HepG2 (cell line): ENCODE results near the gene USB1. TPM values are rescaled to one million over a fixed set of nuclear protein-coding genes. Genes with fewer than 3 reads are reported as not detected.

Experiments used
- HDAC2 ChIP-seq: sonication (generic); formaldehyde crosslinking; IDR thresholded peaks from 2 replicates; pipeline ENCODE4 v1.4.0; 2020; ENCODE audit warnings: missing genetic modification reagents
- KDM5B ChIP-seq: sonication (generic); formaldehyde crosslinking; IDR thresholded peaks from 2 replicates; pipeline ENCODE4 v1.4.0; 2020; ENCODE audit warnings: missing genetic modification reagents, mild to moderate bottlenecking, borderline replicate concordance
- KIAA2018 ChIP-seq: sonication (generic); formaldehyde crosslinking; IDR thresholded peaks from 2 replicates; pipeline ENCODE4 v1.5.0; 2020; ENCODE audit warnings: mild to moderate bottlenecking, missing genetic modification reagents, borderline replicate concordance
- SPEN ChIP-seq: sonication (generic); formaldehyde crosslinking; IDR thresholded peaks from 2 replicates; pipeline ENCODE4 v1.5.1; 2020; ENCODE audit warnings: low read depth, mild to moderate bottlenecking, missing genetic modification reagents
- SRSF1 ChIP-seq: fragments of 200-400 bp; formaldehyde crosslinking; optimal IDR thresholded peaks from 2 replicates; pipeline ENCODE3; 2017; ENCODE audit warnings: mild to moderate bottlenecking, low read depth, low read length, moderate library complexity
- TOPORS ChIP-seq: sonication (generic); formaldehyde crosslinking; IDR thresholded peaks from 2 replicates; pipeline ENCODE4 v1.8.0; 2023; ENCODE audit warnings: mild to moderate bottlenecking, missing genetic modification reagents
- ZFP41 ChIP-seq: sonication (generic); formaldehyde crosslinking; IDR thresholded peaks from 2 replicates; pipeline ENCODE4 v1.4.0; 2020; ENCODE audit warnings: mild to moderate bottlenecking, missing genetic modification reagents, borderline replicate concordance
- ZNF281 ChIP-seq: sonication (generic); formaldehyde crosslinking; IDR thresholded peaks from 2 replicates; pipeline ENCODE4 v1.4.0; 2020; ENCODE audit warnings: missing genetic modification reagents, borderline replicate concordance
- ZNF329 ChIP-seq: sonication (generic); formaldehyde crosslinking; IDR thresholded peaks from 2 replicates; pipeline ENCODE4 v1.9.0; 2021; ENCODE audit warnings: low read depth, mild to moderate bottlenecking, missing genetic modification reagents
- ZNF468 ChIP-seq: sonication (generic); formaldehyde crosslinking; IDR thresholded peaks from 2 replicates; pipeline ENCODE4 v1.8.0; 2022; ENCODE audit warnings: mild to moderate bottlenecking, moderate library complexity, missing genetic modification reagents
- ZNF557 ChIP-seq: sonication (generic); formaldehyde crosslinking; IDR thresholded peaks from 2 replicates; pipeline ENCODE4 v1.4.0; 2020; ENCODE audit warnings: missing genetic modification reagents
- polyA plus RNA-seq, 8 experiments: library from polyadenylated mRNA; depleted of rRNA in 3 of 8; stranded (reverse) in 7 of 8; unstranded in 1 of 8; fragments of >200 nt; fragmentation: Illumina TruSeq in 4 of 8; extraction: Trizol in 4 of 8; gene quantifications; 2 replicates each; pipeline versions ENCODE4 v1.2.1 to v1.2.3, GENCODE V29; 2011 to 2016; ENCODE audit warnings: low read depth in 4 of 8, missing spikeins in 1 of 8, mixed read lengths in 1 of 8; ENCODE audit not compliant: insufficient read depth in 1 of 8
- total RNA-seq, 5 experiments: library from RNA; depleted of rRNA; stranded (reverse); fragments of >200 nt; fragmentation: Illumina TruSeq; extraction: Trizol; gene quantifications; 2 replicates each; pipeline ENCODE4 v1.2.3, GENCODE V29; 2016; ENCODE audit warnings: low read depth in 1 of 5
- TF ChIP-seq, protein P1 (sequence below): sonication (generic); formaldehyde crosslinking; IDR thresholded peaks from 2 replicates; pipeline ENCODE4 v1.4.0; 2020; ENCODE audit warnings: missing genetic modification reagents, borderline replicate concordance
- TF ChIP-seq, protein P2 (sequence below): IDR thresholded peaks from 2 replicates; pipeline ENCODE4 v1.6.1; 2016; ENCODE audit warnings: missing genetic modification reagents, missing compliant biosample characterization

The USB1 gene
- total and polyA plus RNA-seq, 2 of the 13 experiments (the other 11 are each of a cell fraction or from before 2014, with no cell fraction given), result 16.7 to 65.4 TPM

GRCh38 chr16:57999971-58000705 is 1.1 kb upstream of the USB1 start, which contains the start of gene ZNF319 (continued):
- TF ChIP-seq TOPORS (no peak), ZNF281 (CRISPR knock-in tag) (no peak), KIAA2018 (CRISPR knock-in tag) (no peak), SPEN (CRISPR knock-in tag) (peak; percentile 13; the same call in 1 of the 2 replicates), SRSF1 (no peak), ZNF468 (no peak), KDM5B (CRISPR knock-in tag) (no peak), ZNF329 (no peak), ZNF557 (CRISPR knock-in tag) (no peak), ZFP41 (CRISPR knock-in tag) (no peak), HDAC2 (CRISPR knock-in tag) (no peak)
- TF ChIP-seq, protein P1, sequence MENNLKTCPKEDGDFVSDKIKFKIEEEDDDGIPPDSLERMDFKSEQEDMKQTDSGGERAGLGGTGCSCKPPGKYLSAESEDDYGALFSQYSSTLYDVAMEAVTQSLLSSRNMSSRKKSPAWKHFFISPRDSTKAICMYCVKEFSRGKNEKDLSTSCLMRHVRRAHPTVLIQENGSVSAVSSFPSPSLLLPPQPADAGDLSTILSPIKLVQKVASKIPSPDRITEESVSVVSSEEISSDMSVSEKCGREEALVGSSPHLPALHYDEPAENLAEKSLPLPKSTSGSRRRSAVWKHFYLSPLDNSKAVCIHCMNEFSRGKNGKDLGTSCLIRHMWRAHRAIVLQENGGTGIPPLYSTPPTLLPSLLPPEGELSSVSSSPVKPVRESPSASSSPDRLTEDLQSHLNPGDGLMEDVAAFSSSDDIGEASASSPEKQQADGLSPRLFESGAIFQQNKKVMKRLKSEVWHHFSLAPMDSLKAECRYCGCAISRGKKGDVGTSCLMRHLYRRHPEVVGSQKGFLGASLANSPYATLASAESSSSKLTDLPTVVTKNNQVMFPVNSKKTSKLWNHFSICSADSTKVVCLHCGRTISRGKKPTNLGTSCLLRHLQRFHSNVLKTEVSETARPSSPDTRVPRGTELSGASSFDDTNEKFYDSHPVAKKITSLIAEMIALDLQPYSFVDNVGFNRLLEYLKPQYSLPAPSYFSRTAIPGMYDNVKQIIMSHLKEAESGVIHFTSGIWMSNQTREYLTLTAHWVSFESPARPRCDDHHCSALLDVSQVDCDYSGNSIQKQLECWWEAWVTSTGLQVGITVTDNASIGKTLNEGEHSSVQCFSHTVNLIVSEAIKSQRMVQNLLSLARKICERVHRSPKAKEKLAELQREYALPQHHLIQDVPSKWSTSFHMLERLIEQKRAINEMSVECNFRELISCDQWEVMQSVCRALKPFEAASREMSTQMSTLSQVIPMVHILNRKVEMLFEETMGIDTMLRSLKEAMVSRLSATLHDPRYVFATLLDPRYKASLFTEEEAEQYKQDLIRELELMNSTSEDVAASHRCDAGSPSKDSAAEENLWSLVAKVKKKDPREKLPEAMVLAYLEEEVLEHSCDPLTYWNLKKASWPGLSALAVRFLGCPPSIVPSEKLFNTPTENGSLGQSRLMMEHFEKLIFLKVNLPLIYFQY, result no peak
- TF ChIP-seq, protein P2, sequence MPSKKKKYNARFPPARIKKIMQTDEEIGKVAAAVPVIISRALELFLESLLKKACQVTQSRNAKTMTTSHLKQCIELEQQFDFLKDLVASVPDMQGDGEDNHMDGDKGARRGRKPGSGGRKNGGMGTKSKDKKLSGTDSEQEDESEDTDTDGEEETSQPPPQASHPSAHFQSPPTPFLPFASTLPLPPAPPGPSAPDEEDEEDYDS (CRISPR knock-in tag), result no peak
